ENCODE measurements around the gene SLC25A21. TPM values are rescaled to one million over a fixed set of nuclear protein-coding genes. Genes with fewer than 3 reads are reported as not detected.
A peak's percentile ranks its signal among the peaks of the same experiment; 100 is the strongest.

Gene SLC25A21
- total and polyA plus RNA-seq, 10 donors = 0.06 to 1.1 (median 0.22) TPM; not detected in 2

GRCh38 chr14:36666416-36667206 lies 505.8 kb downstream of the SLC25A21 start:
- WGBS, 5 donors = 7 to 18% (median 11%) methylated on average over 44 to 68 of the region's 68 CpGs
- Histone ChIP-seq H3K4me1 (peaks cover 4 to 47% (median 29%) of the 10 kb centered on the region in 6 donors), H3K27me3 (replicated peaks in 1 of 7) (peaks cover 6 to 100% (median 82%) of the 10 kb centered on the region in 7 donors), H3K27ac (no peak overlapping the region), H3K4me3 (peak overlapping the region in 1 of 8 donors; percentile 11), H3K9me3 (peaks cover 0 to 21% (median 0%) of the 10 kb centered on the region in 8 donors), H3K36me3 (no peaks in the 10 kb centered on the region)
- no peak for TF ChIP-seq CTCF (IDR thresholded peaks at IDR 0.05 in 8 of 11, conservative IDR thresholded peaks at IDR 0.05 in 3 of 11)
- no peak for TF ChIP-seq POLR2A (IDR thresholded peaks at IDR 0.05)
- TF ChIP-seq POLR2AphosphoS5 (IDR thresholded peaks at IDR 0.05) = no peak
- intact Hi-C loops (cut with DNase I; ENCODE audit: low total_unique reads) = no loop called here
- DNase-seq = no peak

DNA sequence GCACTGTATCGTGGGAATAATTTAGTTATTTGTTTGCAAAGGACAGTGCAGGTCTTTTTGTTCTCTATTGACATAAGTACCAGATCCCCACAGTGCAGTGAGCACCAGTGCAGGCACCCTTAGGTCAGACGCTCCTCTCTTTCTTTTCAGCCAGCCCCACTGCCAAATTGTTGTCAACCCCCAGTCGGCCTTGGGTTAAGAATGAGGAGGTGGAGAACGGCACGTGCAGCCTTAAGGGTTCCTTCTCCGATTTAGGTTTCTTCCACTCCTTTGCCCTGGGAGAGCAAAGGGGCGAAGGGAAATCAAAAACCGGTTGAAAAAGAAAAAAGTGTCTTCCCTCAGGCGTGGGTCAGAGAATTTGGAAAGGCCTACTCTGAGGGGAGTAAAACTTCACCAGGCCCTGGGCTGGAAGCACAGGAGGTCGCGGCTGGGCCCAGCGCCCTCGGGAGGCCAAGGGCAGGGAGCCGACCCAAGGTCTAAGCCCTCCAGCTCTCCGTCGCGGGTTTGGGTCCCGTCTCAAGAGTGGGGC lies 506.5 kb downstream of the SLC25A21 start:
- Histone ChIP-seq H3K9me3 (peaks cover 0 to 25% (median 0%) of the 10 kb centered on the region in 8 donors), H3K4me3 (peak overlapping the region in 1 of 8 donors; percentile 11), H3K27me3 (replicated peaks in 1 of 7) (peaks cover 6 to 100% (median 89%) of the 10 kb centered on the region in 7 donors), H3K27ac (no peak overlapping the region), H3K4me1 (peaks cover 4 to 53% (median 34%) of the 10 kb centered on the region in 6 donors), H3K36me3 (no peaks in the 10 kb centered on the region)
- TF ChIP-seq POLR2A (IDR thresholded peaks at IDR 0.05) (no peak), CTCF (IDR thresholded peaks at IDR 0.05 in 8 of 11, conservative IDR thresholded peaks at IDR 0.05 in 3 of 11) (no peak)
- DNase-seq = no peak
- WGBS, 5 donors = 21 to 25% (median 25%) methylated on average over 18 of the region's 18 CpGs
- intact Hi-C loops (cut with DNase I; ENCODE audit: low total_unique reads) = no loop called here

DNA sequence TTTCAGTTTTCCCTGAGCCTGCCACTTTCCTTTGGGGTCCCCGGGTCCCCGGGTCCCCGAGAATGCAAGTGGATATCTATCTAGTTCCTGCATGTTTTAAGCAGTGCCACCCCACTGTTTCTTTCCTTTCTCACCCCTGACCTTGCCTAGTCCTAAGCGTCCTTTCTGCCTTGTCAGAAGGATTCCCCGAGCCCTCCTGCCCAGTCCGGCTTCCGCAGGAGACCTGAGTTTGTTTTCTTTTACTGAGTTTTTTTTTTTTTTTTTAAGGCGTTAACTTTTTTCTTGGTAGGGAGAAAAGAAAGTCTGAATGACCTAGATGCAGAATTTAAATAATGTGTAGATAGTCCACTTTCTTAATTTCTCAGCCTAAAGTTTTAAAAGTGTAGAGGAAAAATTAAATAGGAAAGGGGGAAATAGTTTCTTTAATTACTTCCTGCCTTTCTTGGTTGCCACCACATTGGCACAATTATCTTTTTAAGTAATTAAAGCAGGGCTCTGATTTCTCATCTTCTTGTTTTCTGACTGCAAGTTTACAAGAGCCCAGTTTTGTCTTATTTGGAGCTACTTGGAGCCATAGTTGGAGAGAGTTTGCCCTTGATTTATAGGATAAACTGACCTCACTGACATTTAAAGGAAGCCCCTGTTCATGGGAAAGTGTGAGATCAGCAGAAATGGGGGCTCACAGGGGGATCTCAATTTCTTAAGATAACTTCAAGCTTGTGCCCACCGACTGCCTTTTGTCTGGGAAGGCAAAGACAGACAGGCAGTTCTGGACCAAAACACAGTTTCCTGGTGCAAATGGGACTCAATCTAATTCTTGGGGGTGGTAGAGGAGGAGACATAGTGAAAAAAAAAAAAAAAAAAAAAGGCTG lies 507.8 kb downstream of the SLC25A21 start:
- DNase-seq = no peak
- peaks cover 0 to 25% (median 0%) of the 10 kb centered on the region in 8 donors for H3K9me3 ChIP-seq
- TF ChIP-seq POLR2A (IDR thresholded peaks at IDR 0.05) (no peak), POLR2AphosphoS5 (IDR thresholded peaks at IDR 0.05) (no peak), CTCF (IDR thresholded peaks at IDR 0.05 in 8 of 11, conservative IDR thresholded peaks at IDR 0.05 in 3 of 11) (no peak)
- WGBS, 5 donors = 7 to 13% (median 11%) methylated on average over 9 of the region's 9 CpGs
- no peaks in the 10 kb centered on the region for H3K36me3 ChIP-seq
- intact Hi-C loops (cut with DNase I; ENCODE audit: low total_unique reads) = no loop called here
- no peak overlapping the region for H3K27ac ChIP-seq
- peaks cover 4 to 57% (median 36%) of the 10 kb centered on the region in 6 donors for H3K4me1 ChIP-seq
- peaks cover 6 to 100% (median 97%) of the 10 kb centered on the region in 7 donors for H3K27me3 ChIP-seq (replicated peaks in 1 of 7)
- H3K4me3 ChIP-seq = peak overlapping the region in 1 of 8 donors; percentile 60
